ENCODE measurements around the gene PDZRN4. TPM values are rescaled to one million over a fixed set of nuclear protein-coding genes. Genes with fewer than 3 reads are reported as not detected.

PDZRN4 gene
- polyA plus RNA-seq, 3 donors, result not detected

DNA sequence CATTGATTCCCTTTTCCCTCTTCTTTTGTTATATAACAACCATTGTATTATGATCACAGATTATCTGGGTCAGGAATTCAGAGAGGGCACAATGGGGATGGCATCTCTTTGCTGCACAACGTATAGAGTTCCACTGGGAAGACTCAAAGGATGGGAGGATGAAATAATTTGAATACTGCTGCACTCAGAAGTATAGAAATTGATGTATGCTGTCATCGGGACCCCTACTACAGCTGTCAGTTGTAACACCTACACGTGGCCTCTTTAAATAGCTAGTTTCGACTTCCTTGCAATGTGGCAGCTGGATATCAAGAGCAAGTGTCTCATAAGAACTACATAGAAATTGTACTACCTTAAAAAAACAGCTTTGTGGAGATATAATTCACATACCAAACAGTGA lies 408.1 kb downstream of the PDZRN4 start:
- H3K27ac ChIP-seq (ENCODE audit: low read depth in 1 of 2, low read length in 2 of 2), result no peak overlapping the region
- Mint-ChIP-seq H3K27ac (peak overlapping the region in 1 of 7 donors; percentile 10), H3K4me1 (no peaks in the 10 kb centered on the region), H3K27me3 (ENCODE audit: low read depth in 3 of 3) (peaks cover 0 to 2% (median 0%) of the 10 kb centered on the region in 3 donors), H3K4me3 (no peak overlapping the region), H3K9me3 (peaks cover 0 to 2% (median 0%) of the 10 kb centered on the region in 7 donors), H3K36me3 (no peaks in the 10 kb centered on the region)
- H4K20me1 ChIP-seq (ENCODE audit: insufficient read depth, low read length), result no peaks in the 10 kb centered on the region
- H3K4me3 ChIP-seq (replicated peaks in 1 of 3; ENCODE audit: low read depth in 2 of 3, low read length in 3 of 3), result no peak overlapping the region
- no peak overlapping the region for H3K4me2 ChIP-seq (replicated peaks; ENCODE audit: extremely low read depth, low read length, poor library complexity, severe bottlenecking)
- H3K9me3 ChIP-seq (replicated peaks in 1 of 2; ENCODE audit: control insufficient read depth in 1 of 2, insufficient read depth in 1 of 2, low read length in 2 of 2), result no peaks in the 10 kb centered on the region
- no peaks in the 10 kb centered on the region for H3K4me1 ChIP-seq (ENCODE audit: control insufficient read depth in 1 of 2, insufficient read depth in 2 of 2, low read length in 2 of 2)
- H3K36me3 ChIP-seq (replicated peaks in 1 of 2; ENCODE audit: control insufficient read depth in 1 of 2, insufficient read depth in 2 of 2, low read length in 2 of 2), result no peaks in the 10 kb centered on the region
- DNase-seq, result no peak
- WGBS (ENCODE audit: insufficient coverage), result 80% methylated on average over 1 of the region's 4 CpGs
- TF ChIP-seq, protein P1, sequence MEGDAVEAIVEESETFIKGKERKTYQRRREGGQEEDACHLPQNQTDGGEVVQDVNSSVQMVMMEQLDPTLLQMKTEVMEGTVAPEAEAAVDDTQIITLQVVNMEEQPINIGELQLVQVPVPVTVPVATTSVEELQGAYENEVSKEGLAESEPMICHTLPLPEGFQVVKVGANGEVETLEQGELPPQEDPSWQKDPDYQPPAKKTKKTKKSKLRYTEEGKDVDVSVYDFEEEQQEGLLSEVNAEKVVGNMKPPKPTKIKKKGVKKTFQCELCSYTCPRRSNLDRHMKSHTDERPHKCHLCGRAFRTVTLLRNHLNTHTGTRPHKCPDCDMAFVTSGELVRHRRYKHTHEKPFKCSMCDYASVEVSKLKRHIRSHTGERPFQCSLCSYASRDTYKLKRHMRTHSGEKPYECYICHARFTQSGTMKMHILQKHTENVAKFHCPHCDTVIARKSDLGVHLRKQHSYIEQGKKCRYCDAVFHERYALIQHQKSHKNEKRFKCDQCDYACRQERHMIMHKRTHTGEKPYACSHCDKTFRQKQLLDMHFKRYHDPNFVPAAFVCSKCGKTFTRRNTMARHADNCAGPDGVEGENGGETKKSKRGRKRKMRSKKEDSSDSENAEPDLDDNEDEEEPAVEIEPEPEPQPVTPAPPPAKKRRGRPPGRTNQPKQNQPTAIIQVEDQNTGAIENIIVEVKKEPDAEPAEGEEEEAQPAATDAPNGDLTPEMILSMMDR (IDR thresholded peaks at IDR 0.05), result no peak
- no peaks in the 10 kb centered on the region for H3K79me2 ChIP-seq (ENCODE audit: insufficient read depth, low read length)
- no peak overlapping the region for H2AFZ ChIP-seq (ENCODE audit: insufficient read depth, low read depth, low read length, poor library complexity, severe bottlenecking)
- no peak overlapping the region for H3K9ac ChIP-seq (ENCODE audit: insufficient read depth, low read length, poor library complexity, severe bottlenecking)
- H3K27me3 ChIP-seq (ENCODE audit: control insufficient read depth in 2 of 2, insufficient read depth in 2 of 2, low read length in 2 of 2), result no peaks in the 10 kb centered on the region
- intact Hi-C loops (cut with micrococcal nuclease), result no loop called here

DNA sequence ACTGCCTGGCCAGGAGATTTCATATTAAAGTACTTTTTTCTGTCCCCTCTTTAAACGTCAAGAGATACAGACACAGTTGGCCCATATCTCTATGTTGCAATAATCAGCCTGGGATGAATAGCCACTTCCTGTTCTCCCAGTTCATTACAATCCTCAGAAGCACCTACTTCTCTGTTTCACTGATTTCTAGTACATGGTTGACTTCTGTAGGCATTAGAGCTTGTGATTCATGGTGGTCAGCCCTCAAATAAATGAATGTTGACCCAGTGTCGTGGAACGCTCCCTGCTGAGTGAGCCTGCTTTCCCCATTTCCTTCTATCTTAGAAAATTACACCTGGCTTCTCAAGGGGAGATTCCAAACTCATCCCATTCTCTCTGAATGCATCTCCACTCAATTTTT lies 416.7 kb downstream of the PDZRN4 start:
- no peak overlapping the region for H3K9ac ChIP-seq (ENCODE audit: insufficient read depth, low read length, poor library complexity, severe bottlenecking)
- Mint-ChIP-seq H3K4me3 (no peak overlapping the region), H3K27ac (no peak overlapping the region), H3K36me3 (no peaks in the 10 kb centered on the region), H3K4me1 (peaks cover 3% of the 10 kb centered on the region), H3K9me3 (peaks cover 0 to 3% (median 0%) of the 10 kb centered on the region in 7 donors), H3K27me3 (ENCODE audit: low read depth in 3 of 3) (peaks cover 0 to 3% (median 0%) of the 10 kb centered on the region in 3 donors)
- no peaks in the 10 kb centered on the region for H3K79me2 ChIP-seq (ENCODE audit: insufficient read depth, low read length)
- H2AFZ ChIP-seq (ENCODE audit: insufficient read depth, low read depth, low read length, poor library complexity, severe bottlenecking), result no peak overlapping the region
- H3K36me3 ChIP-seq (replicated peaks in 1 of 2; ENCODE audit: control insufficient read depth in 1 of 2, insufficient read depth in 2 of 2, low read length in 2 of 2), result no peaks in the 10 kb centered on the region
- no CpG with 5 or more reads among the region's 3 CpGs for WGBS (ENCODE audit: insufficient coverage)
- peak overlapping the region; percentile 34 for H3K4me2 ChIP-seq (replicated peaks; ENCODE audit: extremely low read depth, low read length, poor library complexity, severe bottlenecking)
- peaks cover 23 to 26% of the 10 kb centered on the region in 2 donors for H3K4me1 ChIP-seq (ENCODE audit: control insufficient read depth in 1 of 2, insufficient read depth in 2 of 2, low read length in 2 of 2)
- H3K9me3 ChIP-seq (replicated peaks in 1 of 2; ENCODE audit: control insufficient read depth in 1 of 2, insufficient read depth in 1 of 2, low read length in 2 of 2), result no peaks in the 10 kb centered on the region
- H3K4me3 ChIP-seq (replicated peaks in 1 of 3; ENCODE audit: low read depth in 2 of 3, low read length in 3 of 3), result peak overlapping the region in 1 of 3 experiments; percentile 24
- no peaks in the 10 kb centered on the region for H4K20me1 ChIP-seq (ENCODE audit: insufficient read depth, low read length)
- intact Hi-C loops (cut with micrococcal nuclease), result no loop called here
- peak overlapping the region; percentile 11 to 34 for H3K27ac ChIP-seq (ENCODE audit: low read depth in 1 of 2, low read length in 2 of 2)
- TF ChIP-seq, protein P1 (IDR thresholded peaks at IDR 0.05), result no peak
- H3K27me3 ChIP-seq (ENCODE audit: control insufficient read depth in 2 of 2, insufficient read depth in 2 of 2, low read length in 2 of 2), result no peaks in the 10 kb centered on the region
- peak; percentile 59 to 83 (median 79) for DNase-seq

Measured in CD14-positive monocyte (primary cell).